Kidney glomerular epithelial cell (primary cell): Measurements from ENCODE around the gene FLT1.

Experiments
- DNase-seq: peaks from one replicate; lab custom pipeline; 2025; lab: John Stamatoyannopoulos, UW

The FLT1 gene

DNA sequence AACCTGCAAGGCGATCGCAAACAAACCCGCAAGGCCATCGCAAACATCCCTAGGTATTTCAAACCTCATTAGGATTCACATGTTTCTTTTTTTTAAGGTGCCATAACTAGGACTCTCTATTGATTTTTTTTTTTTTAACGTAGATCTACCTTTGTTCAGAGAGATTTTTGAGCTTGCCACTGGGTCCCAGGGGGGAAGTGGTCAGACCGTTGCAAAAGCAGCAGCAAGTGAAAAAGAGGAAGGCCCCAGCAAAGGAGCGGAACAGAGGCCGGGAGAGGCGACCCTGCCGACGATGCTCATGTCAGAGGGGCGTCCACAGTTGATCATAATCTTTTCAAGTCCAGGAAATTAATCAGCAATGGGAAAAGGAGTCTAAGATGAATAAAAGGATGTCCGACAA is 32.7 kb upstream of the FLT1 start:
- DNase-seq, result no peak

DNA sequence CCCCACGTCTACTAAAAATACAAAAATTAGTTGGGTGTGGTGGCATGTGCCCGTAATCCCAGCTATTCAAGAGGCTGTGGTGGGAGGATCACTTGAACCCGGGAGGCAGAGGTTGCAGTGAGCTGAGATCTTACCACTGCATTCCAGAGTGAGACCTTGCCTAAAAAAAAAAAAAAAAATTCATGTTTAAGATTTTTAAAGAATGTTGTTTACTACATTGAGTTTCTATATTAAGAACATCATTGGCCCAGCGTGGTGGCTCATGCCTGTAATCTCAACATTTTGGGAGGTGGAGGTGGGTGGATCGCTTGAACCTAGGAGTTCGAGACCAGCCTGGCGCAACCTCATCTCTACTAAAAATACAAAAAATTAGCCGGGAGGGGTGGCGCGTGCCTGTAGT is 31.9 kb upstream of the FLT1 start:
- no peak for DNase-seq

DNA sequence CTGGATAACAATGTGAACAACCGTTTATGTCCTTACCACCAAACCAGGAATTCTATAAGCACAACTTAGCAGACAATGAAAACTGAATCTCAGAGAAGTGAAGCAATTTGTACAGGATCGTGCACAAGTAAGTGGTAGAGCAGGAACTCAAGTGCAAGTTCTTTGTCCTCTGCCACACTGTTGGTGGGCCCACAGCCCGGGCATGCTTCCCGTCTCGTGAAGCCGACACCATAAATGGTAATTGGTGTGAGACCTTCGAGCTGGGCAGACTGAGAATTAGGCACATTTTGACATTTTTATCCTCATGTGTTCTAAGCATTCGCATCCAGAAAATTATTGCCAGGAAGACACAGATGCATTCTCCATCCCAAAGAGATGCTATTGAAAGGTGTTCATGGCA is 27.9 kb upstream of the FLT1 start:
- no peak for DNase-seq

DNA sequence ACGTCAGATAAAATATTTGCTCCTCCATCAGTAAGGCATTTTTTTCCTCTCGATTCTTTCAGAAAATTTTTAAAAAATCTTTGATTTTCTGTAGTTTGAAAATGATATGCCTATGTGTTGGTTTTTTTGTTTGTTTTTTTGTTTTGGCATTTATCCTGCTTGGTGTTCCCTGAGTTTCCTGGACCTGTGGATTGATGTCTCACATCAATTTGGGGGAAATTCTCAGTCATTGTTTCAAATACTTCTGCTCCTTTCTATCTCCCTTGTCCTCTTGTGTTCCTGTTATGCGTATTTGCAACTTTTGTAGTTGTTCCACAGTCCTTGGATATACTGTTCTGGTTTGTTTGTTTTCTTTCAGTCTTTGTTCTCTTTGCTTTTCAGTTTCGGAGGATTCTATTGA is 18.8 kb upstream of the FLT1 start:
- no peak for DNase-seq

- no peak for DNase-seq
Observed at GRCh38 chr13:28510542-28510941, 15.6 kb upstream of the FLT1 start.

GRCh38 chr13:28510066-28510465 is 15.1 kb upstream of the FLT1 start:
- DNase-seq, result no peak

DNA sequence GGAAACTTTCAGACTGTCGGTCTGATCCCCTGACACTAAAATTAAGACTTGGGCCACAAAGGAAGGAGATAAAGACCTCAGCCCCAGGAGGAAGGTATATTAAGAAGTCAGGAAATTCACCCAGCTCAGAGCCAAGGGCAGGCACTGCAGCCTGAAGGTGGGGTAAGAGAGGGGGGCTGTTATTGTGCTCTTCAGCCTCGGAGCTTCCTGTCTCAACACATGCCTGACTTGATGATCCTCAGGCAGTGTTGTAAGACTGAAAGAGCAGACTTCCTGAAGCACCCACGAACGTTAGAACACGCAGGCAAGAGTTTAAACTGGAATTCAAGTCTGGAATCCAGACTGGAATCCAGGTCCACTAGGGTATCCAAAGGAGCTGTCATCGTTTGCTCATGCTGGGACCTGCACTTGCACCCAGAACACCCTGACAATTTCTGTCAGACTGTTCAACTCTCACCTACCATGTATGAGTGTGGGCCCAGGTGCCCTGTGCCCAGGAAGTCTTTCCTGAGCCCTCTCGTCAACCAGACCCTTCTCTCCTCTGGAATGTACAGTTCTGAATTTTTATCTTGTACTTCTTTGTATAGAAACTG is 10.7 kb upstream of the FLT1 start:
- no peak for DNase-seq

GRCh38 chr13:28503182-28503967 is 8.4 kb upstream of the FLT1 start:
- DNase-seq, result no peak

DNA sequence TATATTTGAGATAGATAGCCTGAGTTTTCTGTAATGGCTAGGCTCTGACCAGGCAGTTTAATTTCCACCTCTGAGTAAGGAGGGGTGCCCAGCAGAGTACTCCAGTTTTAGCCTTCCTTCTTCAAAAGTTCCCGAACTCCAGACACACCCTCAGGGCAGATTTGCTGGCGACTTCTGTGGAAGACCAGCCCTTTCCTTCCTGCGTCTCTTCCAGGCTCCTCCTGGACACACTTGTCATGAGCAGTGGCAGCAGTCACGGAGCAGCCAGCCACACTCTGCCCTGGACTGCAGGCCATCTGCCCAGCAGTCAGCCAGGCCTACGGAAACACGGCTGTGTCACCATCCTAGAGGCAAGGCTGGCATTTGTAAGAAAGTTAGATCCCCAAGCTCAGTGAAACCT is 6.6 kb upstream of the FLT1 start:
- no peak for DNase-seq

DNA sequence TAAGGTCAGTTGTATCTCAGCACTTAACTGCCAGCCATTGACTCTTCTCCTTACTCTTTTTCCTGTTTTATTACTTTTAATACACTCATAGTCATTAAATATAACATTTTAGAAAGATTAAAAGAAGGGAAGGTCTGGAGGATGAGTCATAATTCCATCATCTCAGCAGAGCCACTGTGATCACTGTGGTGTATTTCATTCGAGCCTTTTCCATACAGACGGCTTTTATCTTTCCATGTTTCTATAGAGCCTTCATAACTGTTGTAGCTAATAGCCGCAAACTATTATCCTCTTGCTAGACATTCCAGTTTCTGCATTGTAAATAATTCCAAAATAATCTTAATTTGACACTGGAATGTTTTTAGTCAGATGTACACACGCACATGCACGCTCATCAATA is 4.7 kb upstream of the FLT1 start:
- DNase-seq, result no peak

DNA sequence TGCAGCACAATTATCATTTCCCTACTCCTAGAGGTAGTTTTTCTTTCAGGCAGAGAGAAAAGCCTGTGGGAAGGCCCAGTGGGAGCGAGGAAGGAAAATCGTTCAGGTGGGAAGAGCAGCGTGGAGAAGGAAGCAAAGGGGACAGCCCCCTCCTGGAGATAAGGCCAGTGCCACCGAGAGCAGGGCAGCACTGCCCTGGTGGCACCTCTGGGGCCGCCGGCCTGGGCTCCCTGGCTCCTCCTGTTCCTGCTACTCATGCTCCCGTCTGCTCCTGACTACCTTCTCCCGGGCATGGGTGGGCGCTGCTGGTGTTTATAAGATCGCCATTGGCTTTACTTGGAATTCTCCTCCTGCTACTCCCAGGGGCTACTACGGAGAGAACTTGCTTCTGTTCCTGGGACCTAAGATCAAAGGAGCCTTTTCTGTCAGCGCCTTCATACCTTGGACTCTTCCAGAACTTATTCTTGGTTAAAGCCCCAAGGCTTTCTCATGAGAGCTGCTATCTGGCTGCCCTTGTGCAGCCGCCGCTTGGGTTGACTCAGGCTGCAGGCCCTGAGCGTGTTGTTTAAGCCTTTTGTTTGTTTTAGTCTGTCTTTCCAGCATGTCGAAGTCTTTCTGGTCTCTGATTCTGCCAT is 3.7 kb upstream of the FLT1 start:
- no peak for DNase-seq

DNA sequence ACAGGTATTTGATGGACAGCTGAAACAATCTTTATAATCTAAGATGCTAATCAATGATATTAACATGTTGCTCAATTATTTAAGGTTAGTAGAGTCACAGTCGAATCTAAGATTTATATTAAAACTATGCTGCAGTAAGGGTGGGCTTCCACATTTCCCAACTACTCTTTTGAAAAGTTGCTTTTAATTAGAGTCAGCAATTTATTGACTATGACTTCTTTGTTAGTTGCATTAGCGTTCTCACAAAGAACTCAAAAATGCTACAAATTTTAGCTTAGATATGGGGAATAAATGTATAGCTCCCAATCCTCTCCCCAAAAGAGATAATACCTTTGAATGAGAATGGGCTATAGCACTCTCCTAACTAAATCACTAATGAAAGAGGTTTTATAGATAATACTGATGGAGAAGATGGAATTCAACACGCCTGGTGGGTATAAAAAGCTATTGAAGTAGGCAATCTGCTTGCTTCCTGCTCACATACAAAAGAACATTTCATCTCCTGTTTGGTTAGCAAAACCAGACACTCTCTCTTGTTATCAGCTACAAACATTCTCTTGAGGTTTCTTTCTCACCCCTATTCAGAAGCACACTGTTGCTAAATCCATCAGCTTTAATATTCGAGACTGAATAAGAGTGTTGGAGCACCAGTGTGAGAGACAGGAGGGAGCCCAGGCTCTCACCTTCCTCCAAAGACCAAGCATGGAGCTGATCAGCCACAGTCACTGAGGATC is 2.4 kb upstream of the FLT1 start:
- DNase-seq, result no peak

DNA sequence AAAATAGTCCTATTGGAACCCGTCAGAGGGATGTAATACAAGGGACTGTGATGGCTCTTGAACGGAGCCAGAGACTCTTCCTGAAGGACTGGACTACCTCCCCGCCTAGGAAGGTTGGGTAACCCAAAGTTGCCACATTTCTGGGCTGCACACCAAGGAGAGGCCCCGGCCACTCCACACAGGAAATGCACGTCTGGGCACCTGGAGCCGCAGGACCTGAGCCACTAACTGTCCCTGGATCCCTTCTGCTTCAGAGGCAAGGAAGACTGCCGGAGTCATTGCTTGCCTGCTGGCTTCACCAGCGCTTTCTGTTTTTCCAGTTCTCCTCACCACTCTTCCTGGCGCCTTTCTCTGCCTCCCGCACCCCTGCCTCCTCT is 1.2 kb upstream of the FLT1 start:
- no peak for DNase-seq

- no peak for DNase-seq
Observed at GRCh38 chr13:28495538-28496187, 735 bp upstream of the FLT1 start.

- no peak for DNase-seq
Observed at GRCh38 chr13:28494504-28494777, 487 bp downstream of the FLT1 start.

- no peak for DNase-seq
Observed at GRCh38 chr13:28493740-28494503, 1.0 kb downstream of the FLT1 start.

GRCh38 chr13:28492569-28493367 is 2.2 kb downstream of the FLT1 start:
- no peak for DNase-seq

DNA sequence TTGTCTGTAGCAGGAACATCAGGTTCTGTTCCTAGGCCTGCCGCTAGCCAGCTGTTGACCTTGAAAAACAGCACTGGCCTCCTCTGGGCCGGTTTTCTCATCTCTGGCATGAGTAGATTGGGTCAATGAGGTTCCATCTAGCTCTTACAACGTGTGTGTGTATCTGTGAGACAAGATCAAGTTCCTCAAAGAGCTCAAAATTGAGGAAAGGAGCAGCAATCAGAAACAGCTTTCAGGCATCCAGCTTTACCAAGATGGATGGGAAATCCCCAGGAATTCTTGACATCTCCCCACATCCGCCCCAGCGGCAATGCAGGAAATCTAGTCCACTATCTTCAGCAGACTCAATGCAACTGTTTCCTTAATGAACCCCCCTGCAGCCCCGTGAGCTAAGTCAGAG is 4.9 kb downstream of the FLT1 start:
- no peak for DNase-seq

GRCh38 chr13:28489524-28489931 is 5.4 kb downstream of the FLT1 start:
- no peak for DNase-seq

DNA sequence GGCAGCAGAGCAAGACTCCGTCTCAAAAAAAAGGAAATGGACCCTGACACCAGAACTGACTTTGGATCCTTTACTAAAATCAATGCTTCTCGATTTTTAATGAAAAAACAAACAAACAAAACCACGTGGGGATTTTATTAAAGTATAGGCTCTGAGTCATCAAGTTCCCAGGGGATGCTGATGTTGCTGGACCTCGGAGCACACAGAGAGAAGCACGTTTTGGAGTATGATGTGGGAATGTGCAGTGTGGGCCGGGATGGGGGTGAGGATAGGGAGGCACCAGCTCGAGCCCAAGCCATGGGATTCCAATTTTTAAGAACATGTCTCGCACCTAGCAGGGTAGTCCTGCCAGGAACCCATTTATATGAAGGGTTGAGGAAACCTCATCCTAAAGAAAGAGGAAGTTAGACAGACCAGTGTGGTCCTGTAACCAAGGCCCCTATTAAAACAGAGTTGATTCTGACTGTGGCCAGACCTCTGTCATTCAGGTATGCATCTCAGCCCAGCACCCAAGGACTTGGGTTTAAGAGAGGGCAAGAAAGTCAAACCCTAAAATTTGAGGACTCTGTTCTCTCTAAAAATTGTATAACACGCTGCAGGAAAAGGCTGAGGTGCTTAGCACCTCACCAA is 6.4 kb downstream of the FLT1 start:
- DNase-seq, result no peak
